SJCRH30 (cell line): ENCODE results near the gene PDHX. TPM values are rescaled to one million over a fixed set of nuclear protein-coding genes. Genes with fewer than 3 reads are reported as not detected.
"Not testable (repeated sequence)": the region's sequence is repeated elsewhere in the genome, so short reads cannot be mapped to it uniquely, and the experiment has no call there.

Experiments used
- DNase-seq, 2 experiments: peaks; one replicate each; pipeline ENCODE4 v3.0.0-alpha.2; 2015 to 2020
- H3K27ac ChIP-seq: fragments of 250-450 bp; sonication (Bioruptor Pico); 2 replicates; pipeline ENCODE4 v1.5.1; 2020; ENCODE audit warnings: mild to moderate bottlenecking, moderate library complexity
- H3K27me3 ChIP-seq: fragments of 250-450 bp; sonication (Bioruptor Pico); 2 replicates; pipeline ENCODE4 v1.5.1; 2020; ENCODE audit warnings: mild to moderate bottlenecking, moderate library complexity
- H3K36me3 ChIP-seq: fragments of 250-450 bp; sonication (Bioruptor Pico); 2 replicates; pipeline ENCODE4 v1.5.1; 2020; ENCODE audit warnings: mild to moderate bottlenecking, moderate library complexity
- H3K4me1 ChIP-seq: fragments of 250-450 bp; sonication (Bioruptor Pico); 2 replicates; pipeline ENCODE4 v1.5.1; 2020; ENCODE audit warnings: mild to moderate bottlenecking, moderate library complexity
- H3K4me3 ChIP-seq: fragments of 250-450 bp; sonication (Bioruptor Pico); 2 replicates; pipeline ENCODE4 v1.5.1; 2020; ENCODE audit warnings: mild to moderate bottlenecking, moderate library complexity
- H3K9me3 ChIP-seq: fragments of 250-450 bp; sonication (Bioruptor Pico); replicated peaks from 2 replicates; pipeline ENCODE4 v1.5.1; 2020; ENCODE audit warnings: mild to moderate bottlenecking, moderate library complexity
- total RNA-seq: library from RNA; depleted of rRNA; stranded (reverse); fragments of >200 nt; shearing (Covaris generic); gene quantifications from 2 replicates; pipeline ENCODE4 v1.2.3, GENCODE V29; 2014

The PDHX gene
- total RNA-seq, 1 experiment from 2014 or later: 25.6 TPM

- Histone ChIP-seq H3K27ac (no peak overlapping the region), H3K4me1 (no peaks in the 10 kb centered on the region), H3K4me3 (no peak overlapping the region), H3K9me3 (peaks cover 7% of the 10 kb centered on the region), H3K36me3 (no peaks in the 10 kb centered on the region; the same call in 1 of the 2 replicates), H3K27me3 (no peaks in the 10 kb centered on the region)
- DNase-seq: no peak
These were observed 17.9 kb upstream of the PDHX start for GRCh38 chr11:34898474-34898873.

DNA sequence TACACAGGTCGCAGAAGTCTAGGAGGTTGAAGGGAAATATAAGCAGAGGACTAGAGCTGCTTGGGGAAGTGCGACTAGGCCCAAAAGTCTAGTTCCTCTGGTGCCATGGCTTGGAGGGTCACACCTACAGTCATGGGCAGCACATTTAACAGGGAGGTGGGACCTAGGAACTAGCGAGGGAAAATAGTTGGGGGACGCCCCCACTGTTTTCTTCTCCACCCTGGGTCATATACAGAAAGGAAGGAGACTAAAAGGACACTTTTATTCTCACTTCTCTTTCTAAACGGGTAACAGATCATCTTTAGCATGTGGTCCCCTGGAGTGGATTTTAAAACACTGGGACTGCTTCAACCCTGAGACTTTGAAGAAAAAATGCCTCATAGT, 16.8 kb upstream of the PDHX start:
- H3K4me1 ChIP-seq: no peaks in the 10 kb centered on the region
- H3K4me3 ChIP-seq: no peak overlapping the region
- H3K36me3 ChIP-seq: no peaks in the 10 kb centered on the region; the same call in 1 of the 2 replicates
- H3K9me3 ChIP-seq: peaks cover 7% of the 10 kb centered on the region
- DNase-seq: no peak
- H3K27ac ChIP-seq: no peak overlapping the region
- H3K27me3 ChIP-seq: no peaks in the 10 kb centered on the region

GRCh38 chr11:34904421-34904955, 11.9 kb upstream of the PDHX start:
- peaks cover 7% of the 10 kb centered on the region; the same call in 1 of the 2 replicates for H3K9me3 ChIP-seq
- DNase-seq: peak in 1 of 2 experiments; percentile 8
- no peak overlapping the region for H3K4me3 ChIP-seq
- H3K27me3 ChIP-seq: no peaks in the 10 kb centered on the region
- no peaks in the 10 kb centered on the region; the same call in 1 of the 2 replicates for H3K36me3 ChIP-seq
- H3K4me1 ChIP-seq: no peaks in the 10 kb centered on the region
- no peak overlapping the region for H3K27ac ChIP-seq

DNA sequence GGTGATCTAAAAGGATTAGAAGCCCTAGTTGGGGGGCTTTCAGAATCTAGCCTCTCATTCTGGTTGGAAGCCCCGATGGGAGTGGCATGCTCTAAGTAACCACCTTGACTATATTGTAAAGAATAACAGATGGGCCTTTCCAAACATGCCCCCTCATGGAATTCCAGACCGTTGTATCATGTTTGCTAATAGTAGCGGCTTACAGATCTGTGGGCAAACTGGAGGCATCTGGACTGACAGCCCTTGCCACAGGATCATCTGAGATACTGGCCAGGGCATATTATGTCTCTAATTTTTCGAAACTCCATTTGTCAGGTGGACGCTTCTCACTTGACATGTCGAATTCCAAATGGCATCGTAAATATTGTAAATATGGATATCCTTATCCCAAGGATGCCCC, 10.8 kb upstream of the PDHX start:
- no peaks in the 10 kb centered on the region for H3K4me1 ChIP-seq
- no peaks in the 10 kb centered on the region for H3K9me3 ChIP-seq
- H3K27me3 ChIP-seq: no peaks in the 10 kb centered on the region
- no peak overlapping the region for H3K27ac ChIP-seq
- no peak for DNase-seq
- no peaks in the 10 kb centered on the region; the same call in 1 of the 2 replicates for H3K36me3 ChIP-seq
- no peak overlapping the region for H3K4me3 ChIP-seq

DNA sequence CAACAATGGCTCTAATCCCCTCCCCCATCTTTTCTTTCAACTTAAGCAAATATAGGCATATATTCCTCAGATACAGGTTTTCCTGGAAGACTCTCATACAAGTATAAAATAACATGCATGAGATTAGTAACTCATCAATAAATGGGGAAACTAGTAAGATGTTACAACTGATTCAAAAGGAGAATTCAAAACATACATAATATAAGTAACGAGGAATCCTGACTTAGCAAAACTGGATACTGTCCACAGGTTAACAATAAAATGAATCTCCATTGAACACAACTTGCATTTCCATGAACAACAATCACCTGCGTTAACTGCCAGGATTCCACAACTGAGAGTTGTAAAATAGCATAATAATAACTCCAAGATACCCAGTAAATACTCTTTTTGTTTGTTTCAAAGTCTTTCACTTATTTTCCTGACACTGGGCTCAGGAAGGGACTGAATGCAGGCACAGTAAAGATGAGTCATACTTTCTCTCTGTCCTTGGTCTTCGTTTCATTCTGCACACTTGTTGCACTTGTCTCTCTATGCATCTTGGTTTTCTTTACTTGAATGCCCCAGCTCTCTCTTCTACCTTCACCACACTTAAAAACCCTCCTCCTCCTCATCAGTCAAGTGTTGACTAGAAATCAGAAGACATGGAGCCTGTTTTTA, 8.4 kb upstream of the PDHX start:
- Histone ChIP-seq H3K9me3 (no peaks in the 10 kb centered on the region), H3K4me1 (no peaks in the 10 kb centered on the region), H3K4me3 (no peak overlapping the region), H3K27ac (no peak overlapping the region), H3K36me3 (no peaks in the 10 kb centered on the region; the same call in 1 of the 2 replicates), H3K27me3 (no peaks in the 10 kb centered on the region)
- DNase-seq: no peak

DNA sequence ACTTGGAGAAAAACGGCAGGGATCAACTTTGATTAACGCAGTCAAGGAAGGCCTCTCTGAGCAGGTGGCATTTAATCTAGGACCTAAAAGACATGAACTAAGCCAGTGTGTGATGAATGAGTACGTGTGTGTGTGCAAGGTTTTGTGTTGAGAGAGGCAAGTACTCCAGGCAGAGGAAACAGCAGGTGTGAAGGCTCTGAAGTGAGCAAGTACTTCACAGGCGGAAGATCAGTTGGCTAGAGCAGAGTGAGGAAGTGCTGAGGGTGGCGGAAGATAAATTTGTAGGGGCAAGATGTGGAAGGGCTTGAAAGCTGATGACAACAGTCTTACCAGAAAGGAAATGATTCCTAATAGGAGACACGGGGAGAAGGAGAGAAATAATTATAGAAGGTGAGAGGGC, 7.0 kb upstream of the PDHX start:
- H3K9me3 ChIP-seq: no peaks in the 10 kb centered on the region
- H3K4me3 ChIP-seq: no peak overlapping the region
- no peaks in the 10 kb centered on the region for H3K27me3 ChIP-seq
- no peak for DNase-seq
- no peaks in the 10 kb centered on the region for H3K36me3 ChIP-seq
- H3K4me1 ChIP-seq: no peaks in the 10 kb centered on the region
- no peak overlapping the region for H3K27ac ChIP-seq

- Histone ChIP-seq H3K36me3 (no peaks in the 10 kb centered on the region), H3K27me3 (no peaks in the 10 kb centered on the region), H3K9me3 (no peaks in the 10 kb centered on the region), H3K4me1 (no peaks in the 10 kb centered on the region), H3K27ac (no peak overlapping the region), H3K4me3 (no peak overlapping the region)
- no peak for DNase-seq
These were observed 6.5 kb upstream of the PDHX start for GRCh38 chr11:34909955-34910354.

GRCh38 chr11:34910817-34911216, 5.6 kb upstream of the PDHX start:
- Histone ChIP-seq H3K27me3 (no peaks in the 10 kb centered on the region), H3K27ac (no peak overlapping the region), H3K9me3 (no peaks in the 10 kb centered on the region), H3K4me3 (no peak overlapping the region), H3K4me1 (no peaks in the 10 kb centered on the region), H3K36me3 (no peaks in the 10 kb centered on the region)
- no peak for DNase-seq

DNA sequence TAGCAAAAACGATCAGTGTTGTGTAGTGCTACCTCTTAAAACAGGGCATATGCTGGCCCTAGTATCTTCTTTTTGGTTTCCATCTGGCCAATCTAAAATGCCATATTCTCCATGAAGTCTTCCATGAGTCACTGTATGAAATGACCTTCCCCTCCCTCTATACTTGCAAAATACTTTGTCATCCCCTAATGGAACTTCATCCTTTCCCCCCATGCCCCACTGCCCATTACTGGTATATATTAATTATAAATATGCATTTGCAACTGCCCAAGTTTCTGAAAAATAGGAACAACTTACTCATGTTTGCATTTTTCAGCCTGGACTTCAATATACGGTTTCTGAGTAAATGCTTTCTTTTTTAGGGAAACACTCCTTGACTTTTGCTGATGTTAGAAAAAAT, 4.7 kb upstream of the PDHX start:
- Histone ChIP-seq H3K27me3 (no peaks in the 10 kb centered on the region), H3K27ac (no peak overlapping the region), H3K36me3 (no peaks in the 10 kb centered on the region), H3K4me3 (no peak overlapping the region), H3K4me1 (no peaks in the 10 kb centered on the region), H3K9me3 (no peaks in the 10 kb centered on the region)
- no peak for DNase-seq

GRCh38 chr11:34913556-34913955, 2.9 kb upstream of the PDHX start:
- H3K9me3 ChIP-seq, H3K27me3 ChIP-seq, H3K36me3 ChIP-seq, H3K4me3 ChIP-seq, H3K27ac ChIP-seq, H3K4me1 ChIP-seq, DNase-seq: not testable (repeated sequence)

- no peaks in the 10 kb centered on the region for H3K4me1 ChIP-seq
- H3K4me3 ChIP-seq: peak overlapping the region; percentile 95
- peak overlapping the region; percentile 94 for H3K27ac ChIP-seq
- peak in 1 of 2 experiments; percentile 4 for DNase-seq
- 0 out of 2 replicates have a peak, but pooled peaks cover 4% of the 10 kb centered on the region for H3K36me3 ChIP-seq
- H3K27me3 ChIP-seq: no peaks in the 10 kb centered on the region
- no peaks in the 10 kb centered on the region for H3K9me3 ChIP-seq
These were observed 1.0 kb upstream of the PDHX start for GRCh38 chr11:34915136-34916014.

DNA sequence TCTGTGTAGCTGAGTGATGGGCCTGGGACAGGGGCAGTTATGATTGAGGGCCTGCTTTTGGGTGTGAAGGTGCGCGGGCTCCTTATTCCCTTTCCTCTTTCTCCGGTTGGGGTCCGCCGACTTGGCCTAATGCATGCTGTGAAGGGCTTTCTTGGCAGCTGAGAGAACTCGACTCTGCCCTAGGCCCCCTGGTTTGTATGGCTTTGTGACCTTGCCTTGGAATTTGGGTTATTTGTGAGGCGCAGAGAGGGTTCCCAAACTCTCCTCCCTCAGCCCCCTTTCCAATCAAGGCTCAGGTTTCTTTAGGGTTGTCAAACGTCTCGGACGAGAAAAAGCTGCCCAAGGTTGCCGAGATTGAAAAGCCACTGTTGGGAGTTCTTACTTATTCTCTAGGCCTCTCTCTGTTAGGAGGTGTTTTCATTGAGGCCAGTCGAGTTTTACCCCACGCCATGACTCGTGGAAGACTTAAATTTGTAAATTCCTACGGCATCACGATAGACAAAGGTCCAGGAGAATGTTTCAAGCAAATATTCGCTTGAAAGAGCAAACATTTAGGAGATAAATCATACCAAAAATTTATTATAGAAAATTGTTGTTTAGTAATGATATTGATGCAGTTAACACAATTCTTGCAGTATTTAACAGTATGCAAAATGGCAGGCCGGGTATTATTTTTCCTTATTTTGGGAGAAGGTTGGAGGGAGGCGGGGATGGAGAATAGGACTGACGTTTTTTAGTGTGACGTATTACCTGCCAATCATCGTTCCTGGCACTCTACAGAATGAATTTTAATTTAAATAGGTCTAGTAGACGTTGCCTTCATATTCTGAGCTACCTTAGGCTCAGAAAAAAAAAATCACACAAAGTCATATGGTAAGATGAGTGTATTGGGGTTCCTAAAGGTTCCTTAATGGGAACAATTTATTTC, 689 bp downstream of the PDHX start:
- Histone ChIP-seq H3K4me1 (no peaks in the 10 kb centered on the region), H3K27me3 (no peaks in the 10 kb centered on the region), H3K9me3 (no peaks in the 10 kb centered on the region), H3K27ac (peak overlapping the region; percentile 94), H3K36me3 (peaks cover 4% of the 10 kb centered on the region; the same call in 1 of the 2 replicates), H3K4me3 (peak overlapping the region; percentile 95)
- DNase-seq: peak in 1 of 2 experiments; percentile 24

- Histone ChIP-seq H3K4me1 (peaks cover 3% of the 10 kb centered on the region; the same call in 1 of the 2 replicates), H3K27me3 (no peaks in the 10 kb centered on the region), H3K4me3 (no peak overlapping the region), H3K36me3 (peaks cover 4% of the 10 kb centered on the region; the same call in 1 of the 2 replicates), H3K27ac (no peak overlapping the region), H3K9me3 (no peaks in the 10 kb centered on the region)
- DNase-seq: no peak
These were observed 4.7 kb downstream of the PDHX start for GRCh38 chr11:34921156-34921555.

DNA sequence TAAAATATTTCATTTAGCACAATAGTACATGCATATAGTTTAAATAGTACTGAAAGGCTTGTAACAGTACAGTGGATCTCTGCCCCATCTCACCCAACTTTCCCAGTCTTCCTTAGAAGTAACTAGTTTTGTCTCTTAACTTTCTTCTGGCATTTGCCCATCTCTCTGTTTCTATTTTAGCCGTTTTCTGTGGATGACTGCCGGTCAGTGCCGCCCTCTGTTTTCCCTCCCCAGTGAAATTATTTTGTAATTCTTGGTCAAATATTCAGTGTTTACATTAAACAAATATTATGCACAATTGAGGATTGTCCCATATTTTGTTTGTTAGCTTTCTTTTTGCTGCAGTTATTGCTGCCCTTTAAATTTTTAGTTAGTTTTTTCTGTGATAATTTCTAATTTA, 8.3 kb downstream of the PDHX start:
- Histone ChIP-seq H3K27ac (no peak overlapping the region), H3K27me3 (no peaks in the 10 kb centered on the region), H3K9me3 (no peaks in the 10 kb centered on the region), H3K4me1 (peaks cover 3% of the 10 kb centered on the region; the same call in 1 of the 2 replicates), H3K36me3 (peaks cover 4% of the 10 kb centered on the region; the same call in 1 of the 2 replicates), H3K4me3 (no peak overlapping the region)
- DNase-seq: no peak
